22Rv1 (cell line): ENCODE data around the gene LIMD2.

ENCODE experiments used
- CTCF ChIP-seq: fragments of 450-650 bp; IDR thresholded peaks from 2 replicates; pipeline ENCODE4 v1.5.1; 2017; ENCODE audit warnings: mild to moderate bottlenecking
- ZFX ChIP-seq: fragments of 450-650 bp; IDR thresholded peaks from 2 replicates; pipeline ENCODE4 v1.6.1; 2017; ENCODE audit warnings: antibody characterized with exemption, borderline replicate concordance

- TF ChIP-seq CTCF: no peak
- TF ChIP-seq ZFX: no peak
Measured at GRCh38 chr17:63688396-63689020, 11.4 kb downstream of the LIMD2 start.
